HepG2 (cell line): Measurements from ENCODE around the gene RABGAP1L. TPM values are rescaled to one million over a fixed set of nuclear protein-coding genes. Genes with fewer than 3 reads are reported as not detected.

Experiments used
- ATAC-seq: fragments of 200-7000 bp; cut with Tn5 transposase; 3 replicates; pipeline ENCODE4 v1.9.1; 2020; ENCODE audit warnings: mild to moderate bottlenecking, moderate library complexity
- BruUV-seq: library from RNA; stranded (reverse); fragments of 400-500 nt; replicated peaks from 2 replicates; lab custom pipeline; 2021; lab: Mats Ljungman, UMichigan
- CTCF ChIA-PET: fragments of 300-600 bp; formaldehyde crosslinking; extraction: SDS; loops from one replicate; lab custom pipeline; 2021; ENCODE audit warnings: low total read pairs, inconsistent platforms, low intra/inter-chr PET ratio; lab: Yijun Ruan, JAX
- POLR2A ChIA-PET: fragments of 350-600 bp; sonication (Branson Sonifier 250); formaldehyde crosslinking; loops from one replicate; lab custom pipeline; 2020; ENCODE audit warnings: antibody characterized with exemption, inconsistent platforms; lab: Yijun Ruan, JAX
- DNase-seq: peaks from one replicate; pipeline ENCODE4 v3.0.0-alpha.2; 2015; ENCODE audit warnings: low spot score
- FAIRE-seq: peaks from 3 replicates; lab custom pipeline; 2011; peaks lifted over from hg19 to GRCh38; lab: Jason Lieb, UNC
- H2AFZ ChIP-seq: one replicate; pipeline ENCODE4 v1.6.1; 2011; ENCODE audit warnings: low read length, inconsistent platforms
- H3K27ac ChIP-seq: fragments of 300-600 bp; 3 replicates; pipeline ENCODE4 v1.8.0; 2011; ENCODE audit warnings: mixed run types, mild to moderate bottlenecking, mixed read lengths, low read length, inconsistent platforms; ENCODE audit not compliant: insufficient read depth; ENCODE audit errors: extremely low read length
- H3K27me3 ChIP-seq, 2 experiments: fragments of 200-600 bp in 1 of 2; 2 replicates in 1 of 2; 3 replicates in 1 of 2; pipeline versions ENCODE4 v1.6.0 to v1.8.0; 2011; ENCODE audit warnings: low read length in 2 of 2, mild to moderate bottlenecking in 2 of 2, moderate library complexity in 2 of 2, inconsistent platforms in 1 of 2; ENCODE audit not compliant: insufficient read depth in 2 of 2, control insufficient read depth in 1 of 2
- H3K36me3 ChIP-seq, 2 experiments: fragments of 200-600 bp in 1 of 2; replicated peaks in 1 of 2; 2 replicates in 1 of 2; 3 replicates in 1 of 2; pipeline versions ENCODE4 v1.5.1 to v1.8.0; 2011; ENCODE audit warnings: low read length in 2 of 2, inconsistent platforms in 1 of 2; ENCODE audit not compliant: insufficient read depth in 2 of 2, control insufficient read depth in 1 of 2
- H3K4me1 ChIP-seq: 2 replicates; pipeline ENCODE4 v1.5.1; 2012; ENCODE audit warnings: low read length, inconsistent platforms; ENCODE audit not compliant: insufficient read depth
- H3K4me2 ChIP-seq: 2 replicates; pipeline ENCODE4 v1.6.0; 2011; ENCODE audit warnings: low read depth, low read length, inconsistent platforms
- H3K4me3 ChIP-seq, 3 experiments: fragments of 200-600 bp in 1 of 3; sonication (generic), shearing (Covaris generic) in 1 of 3; replicated peaks in 1 of 3; 2 replicates each; pipeline ENCODE4 v1.5.1; 2011 to 2016; ENCODE audit warnings: low read length in 3 of 3, inconsistent platforms in 2 of 3, low read depth in 2 of 3, mild to moderate bottlenecking in 2 of 3, control low read depth in 1 of 3, mixed read lengths in 1 of 3; ENCODE audit not compliant: insufficient read depth in 1 of 3
- H3K79me2 ChIP-seq: one replicate; pipeline ENCODE4 v1.6.1; 2011; ENCODE audit warnings: low read length, inconsistent platforms; ENCODE audit not compliant: insufficient read depth
- H3K9ac ChIP-seq: 2 replicates; pipeline ENCODE4 v1.6.0; 2011; ENCODE audit warnings: mild to moderate bottlenecking, low read depth, low read length, inconsistent platforms; ENCODE audit not compliant: insufficient read depth
- H3K9me3 ChIP-seq: 2 replicates; pipeline ENCODE4 v1.5.1; 2012; ENCODE audit warnings: mild to moderate bottlenecking, low read length
- H4K20me1 ChIP-seq: 2 replicates; pipeline ENCODE4 v1.6.0; 2011; ENCODE audit warnings: inconsistent platforms, mild to moderate bottlenecking, low read length, moderate library complexity; ENCODE audit not compliant: insufficient read depth
- MIER3 ChIP-seq: IDR thresholded peaks from 2 replicates; pipeline ENCODE4 v1.6.1; 2016; ENCODE audit warnings: missing compliant biosample characterization, borderline replicate concordance
- SCMH1 ChIP-seq: sonication (generic); formaldehyde crosslinking; IDR thresholded peaks from 2 replicates; pipeline ENCODE4 v1.9.0; 2021; ENCODE audit warnings: missing genetic modification reagents, mild to moderate bottlenecking, borderline replicate concordance
- TCF7 ChIP-seq: sonication (generic); IDR thresholded peaks from 2 replicates; pipeline ENCODE4 v1.6.1; 2016; ENCODE audit warnings: antibody characterized with exemption, low read depth
- ZNF709 ChIP-seq: sonication (generic); formaldehyde crosslinking; IDR thresholded peaks from 2 replicates; pipeline ENCODE4 v1.5.0; 2020; ENCODE audit warnings: mild to moderate bottlenecking, missing genetic modification reagents
- WGBS: methylation state at CpG from one replicate; pipeline ENCODE4 v1.1.6; 2017; ENCODE audit warnings: low lambda C conversion rate; 5-methylcytosine and 5-hydroxymethylcytosine counted together
- in situ Hi-C: cut with HindIII; loops from 2 replicates; pipeline ENCODE4 v1.10.0; 2017; ENCODE audit warnings: low pct_unique_long_range_greater_than_20kb; ENCODE audit not compliant: extremely low pct_ligation_motif_present
- intact Hi-C: fragments of 100-400 bp; cut with micrococcal nuclease; formaldehyde crosslinking; loops from one replicate; pipeline ENCODE4 v1.10.0; 2022; ENCODE audit not compliant: unreplicated experiment
- polyA plus RNA-seq, 8 experiments: library from polyadenylated mRNA; depleted of rRNA in 3 of 8; stranded (reverse) in 7 of 8; unstranded in 1 of 8; fragments of >200 nt; fragmentation: Illumina TruSeq in 4 of 8; extraction: Trizol in 4 of 8; gene quantifications; 2 replicates each; pipeline versions ENCODE4 v1.2.1 to v1.2.3, GENCODE V29; 2011 to 2016; ENCODE audit warnings: low read depth in 4 of 8, missing spikeins in 1 of 8, mixed read lengths in 1 of 8; ENCODE audit not compliant: insufficient read depth in 1 of 8
- total RNA-seq, 5 experiments: library from RNA; depleted of rRNA; stranded (reverse); fragments of >200 nt; fragmentation: Illumina TruSeq; extraction: Trizol; gene quantifications; 2 replicates each; pipeline ENCODE4 v1.2.3, GENCODE V29; 2016; ENCODE audit warnings: low read depth in 1 of 5
- TF ChIP-seq, protein P1 (sequence below), 2 experiments: fragments of 450-650 bp in 1 of 2; sonication (generic) in 1 of 2; formaldehyde crosslinking in 1 of 2; IDR thresholded peaks; 2 replicates each; pipeline versions ENCODE4 v1.6.1 to v1.8.0; 2016 to 2022; ENCODE audit warnings: antibody characterized with exemption in 1 of 2, mild to moderate bottlenecking in 1 of 2, missing genetic modification reagents in 1 of 2
- TF ChIP-seq, protein P2 (sequence below): IDR thresholded peaks from 2 replicates; pipeline ENCODE4 v1.6.1; 2016; ENCODE audit warnings: low read depth
- TF ChIP-seq, protein P3 (sequence below): sonication (generic); formaldehyde crosslinking; IDR thresholded peaks from 2 replicates; pipeline ENCODE4 v1.5.0; 2020; ENCODE audit warnings: missing genetic modification reagents, mild to moderate bottlenecking, borderline replicate concordance

Gene RABGAP1L
- total and polyA plus RNA-seq, 2 of the 13 experiments (the other 11 are each of a cell fraction or from before 2014, with no cell fraction given), result 7.9 to 22.6 TPM

- BruUV-seq, result no TSS peak
- 74% methylated on average over 3 of the region's 3 CpGs for WGBS
- ChIA-PET POLR2A (no interaction called here), CTCF (no interaction called here)
- FAIRE-seq (no peak), DNase-seq (no peak), ATAC-seq (no peak)
- H3K36me3 ChIP-seq, result no peaks in the 10 kb centered on the region
- no peaks in the 10 kb centered on the region for H3K27me3 ChIP-seq
- no peak for TF ChIP-seq TCF7
- TF ChIP-seq, protein P1, sequence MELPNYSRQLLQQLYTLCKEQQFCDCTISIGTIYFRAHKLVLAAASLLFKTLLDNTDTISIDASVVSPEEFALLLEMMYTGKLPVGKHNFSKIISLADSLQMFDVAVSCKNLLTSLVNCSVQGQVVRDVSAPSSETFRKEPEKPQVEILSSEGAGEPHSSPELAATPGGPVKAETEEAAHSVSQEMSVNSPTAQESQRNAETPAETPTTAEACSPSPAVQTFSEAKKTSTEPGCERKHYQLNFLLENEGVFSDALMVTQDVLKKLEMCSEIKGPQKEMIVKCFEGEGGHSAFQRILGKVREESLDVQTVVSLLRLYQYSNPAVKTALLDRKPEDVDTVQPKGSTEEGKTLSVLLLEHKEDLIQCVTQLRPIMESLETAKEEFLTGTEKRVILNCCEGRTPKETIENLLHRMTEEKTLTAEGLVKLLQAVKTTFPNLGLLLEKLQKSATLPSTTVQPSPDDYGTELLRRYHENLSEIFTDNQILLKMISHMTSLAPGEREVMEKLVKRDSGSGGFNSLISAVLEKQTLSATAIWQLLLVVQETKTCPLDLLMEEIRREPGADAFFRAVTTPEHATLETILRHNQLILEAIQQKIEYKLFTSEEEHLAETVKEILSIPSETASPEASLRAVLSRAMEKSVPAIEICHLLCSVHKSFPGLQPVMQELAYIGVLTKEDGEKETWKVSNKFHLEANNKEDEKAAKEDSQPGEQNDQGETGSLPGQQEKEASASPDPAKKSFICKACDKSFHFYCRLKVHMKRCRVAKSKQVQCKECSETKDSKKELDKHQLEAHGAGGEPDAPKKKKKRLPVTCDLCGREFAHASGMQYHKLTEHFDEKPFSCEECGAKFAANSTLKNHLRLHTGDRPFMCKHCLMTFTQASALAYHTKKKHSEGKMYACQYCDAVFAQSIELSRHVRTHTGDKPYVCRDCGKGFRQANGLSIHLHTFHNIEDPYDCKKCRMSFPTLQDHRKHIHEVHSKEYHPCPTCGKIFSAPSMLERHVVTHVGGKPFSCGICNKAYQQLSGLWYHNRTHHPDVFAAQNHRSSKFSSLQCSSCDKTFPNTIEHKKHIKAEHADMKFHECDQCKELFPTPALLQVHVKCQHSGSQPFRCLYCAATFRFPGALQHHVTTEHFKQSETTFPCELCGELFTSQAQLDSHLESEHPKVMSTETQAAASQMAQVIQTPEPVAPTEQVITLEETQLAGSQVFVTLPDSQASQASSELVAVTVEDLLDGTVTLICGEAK (IDR thresholded peaks at IDR 0.05), result no peak
- TF ChIP-seq, protein P1 (CRISPR knock-in tag; IDR thresholded peaks at IDR 0.05), result no peak
- TF ChIP-seq, protein P2, sequence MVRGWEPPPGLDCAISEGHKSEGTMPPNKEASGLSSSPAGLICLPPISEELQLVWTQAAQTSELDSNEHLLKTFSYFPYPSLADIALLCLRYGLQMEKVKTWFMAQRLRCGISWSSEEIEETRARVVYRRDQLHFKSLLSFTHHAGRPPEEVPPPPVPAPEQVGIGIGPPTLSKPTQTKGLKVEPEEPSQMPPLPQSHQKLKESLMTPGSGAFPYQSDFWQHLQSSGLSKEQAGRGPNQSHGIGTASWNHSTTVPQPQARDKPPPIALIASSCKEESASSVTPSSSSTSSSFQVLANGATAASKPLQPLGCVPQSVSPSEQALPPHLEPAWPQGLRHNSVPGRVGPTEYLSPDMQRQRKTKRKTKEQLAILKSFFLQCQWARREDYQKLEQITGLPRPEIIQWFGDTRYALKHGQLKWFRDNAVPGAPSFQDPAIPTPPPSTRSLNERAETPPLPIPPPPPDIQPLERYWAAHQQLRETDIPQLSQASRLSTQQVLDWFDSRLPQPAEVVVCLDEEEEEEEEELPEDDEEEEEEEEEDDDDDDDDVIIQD, result no peak
- TF ChIP-seq, protein P3, sequence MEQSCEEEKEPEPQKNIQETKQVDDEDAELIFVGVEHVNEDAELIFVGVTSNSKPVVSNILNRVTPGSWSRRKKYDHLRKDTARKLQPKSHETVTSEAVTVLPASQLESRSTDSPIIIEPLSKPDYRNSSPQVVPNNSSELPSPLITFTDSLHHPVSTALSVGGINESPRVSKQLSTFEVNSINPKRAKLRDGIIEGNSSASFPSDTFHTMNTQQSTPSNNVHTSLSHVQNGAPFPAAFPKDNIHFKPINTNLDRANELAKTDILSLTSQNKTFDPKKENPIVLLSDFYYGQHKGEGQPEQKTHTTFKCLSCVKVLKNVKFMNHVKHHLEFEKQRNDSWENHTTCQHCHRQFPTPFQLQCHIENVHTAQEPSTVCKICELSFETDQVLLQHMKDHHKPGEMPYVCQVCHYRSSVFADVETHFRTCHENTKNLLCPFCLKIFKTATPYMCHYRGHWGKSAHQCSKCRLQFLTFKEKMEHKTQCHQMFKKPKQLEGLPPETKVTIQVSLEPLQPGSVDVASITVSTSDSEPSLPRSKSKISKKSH, result no peak
- TF ChIP-seq ZNF709 (CRISPR knock-in tag), result no peak
- TF ChIP-seq SCMH1 (CRISPR knock-in tag), result no peak
- TF ChIP-seq MIER3 (CRISPR knock-in tag), result no peak
- H3K4me3 ChIP-seq, result no peak overlapping the region
- intact Hi-C loops (no loop called here), in situ Hi-C loops (no loop called here)
- no peak overlapping the region for H3K9ac ChIP-seq
- H3K4me1 ChIP-seq, result peaks cover 73% of the 10 kb centered on the region
- no peaks in the 10 kb centered on the region for H3K9me3 ChIP-seq
- H3K4me2 ChIP-seq, result no peak overlapping the region
- H3K79me2 ChIP-seq, result no peaks in the 10 kb centered on the region
- H2AFZ ChIP-seq, result no peak overlapping the region
- no peak overlapping the region for H3K27ac ChIP-seq
- H4K20me1 ChIP-seq, result no peaks in the 10 kb centered on the region
Observed at GRCh38 chr1:174693085-174693484, 533.8 kb downstream of the RABGAP1L start.
